ENCODE measurements around the gene KLC4. TPM values are rescaled to one million over a fixed set of nuclear protein-coding genes. Genes with fewer than 3 reads are reported as not detected.

The KLC4 gene
- total and polyA plus RNA-seq, 3 donors from 2014 or later, result 41.1 to 63.1 (median 49.4) TPM

GRCh38 chr6:43120944-43121913, 61.8 kb downstream of the KLC4 start:
- TF ChIP-seq CTCF (IDR thresholded peaks at IDR 0.05) (no peak), POLR2A (IDR thresholded peaks at IDR 0.05) (no peak)
- Histone ChIP-seq H3K4me1 (peaks cover 32% of the 10 kb centered on the region), H3K36me3 (ENCODE audit: low read depth, missing control alignments) (no peaks in the 10 kb centered on the region), H3K4me3 (no peak overlapping the region), H3K27ac (peak overlapping the region; percentile 60 to 73), H3K9me3 (no peaks in the 10 kb centered on the region), H3K27me3 (no peaks in the 10 kb centered on the region)
- 36 to 57% methylated on average over 9 of the region's 9 CpGs for WGBS, 2 donors
- intact Hi-C loops (cut with DNase I; ENCODE audit: low total_unique reads), result no loop called here
- DNase-seq, result peak; percentile 68

- DNase-seq, result no peak
- H3K4me1 ChIP-seq, result peaks cover 32% of the 10 kb centered on the region
- H3K4me3 ChIP-seq, result no peak overlapping the region
- H3K9me3 ChIP-seq, result no peaks in the 10 kb centered on the region
- H3K27ac ChIP-seq, result no peak overlapping the region
- intact Hi-C loops (cut with DNase I; ENCODE audit: low total_unique reads), result no loop called here
- no peaks in the 10 kb centered on the region for H3K27me3 ChIP-seq
- 51 to 100% methylated on average over 1 to 2 of the region's 2 CpGs for WGBS, 2 donors
- no peaks in the 10 kb centered on the region for H3K36me3 ChIP-seq (ENCODE audit: low read depth, missing control alignments)
- TF ChIP-seq CTCF (IDR thresholded peaks at IDR 0.05), result no peak
- TF ChIP-seq POLR2A (IDR thresholded peaks at IDR 0.05), result no peak
Observed at GRCh38 chr6:43122146-43122545, 62.7 kb downstream of the KLC4 start.

GRCh38 chr6:43123461-43124314, 64.3 kb downstream of the KLC4 start:
- DNase-seq, result no peak

GRCh38 chr6:43124481-43124880, 65.0 kb downstream of the KLC4 start:
- Histone ChIP-seq H3K4me3 (no peak overlapping the region), H3K36me3 (ENCODE audit: low read depth, missing control alignments) (no peaks in the 10 kb centered on the region), H3K4me1 (peaks cover 47% of the 10 kb centered on the region), H3K27me3 (no peaks in the 10 kb centered on the region), H3K9me3 (no peaks in the 10 kb centered on the region), H3K27ac (peak overlapping the region in 1 of 2 donors; percentile 24)
- WGBS, 2 donors, result 79 to 88% methylated on average over 4 to 6 of the region's 6 CpGs
- intact Hi-C loops (cut with DNase I; ENCODE audit: low total_unique reads), result no loop called here
- TF ChIP-seq POLR2A (IDR thresholded peaks at IDR 0.05) (no peak), CTCF (IDR thresholded peaks at IDR 0.05) (no peak)
- no peak for DNase-seq

More at GRCh38 chr6:43123461-43124314, 64.3 kb downstream of the KLC4 start:
- Histone ChIP-seq H3K4me1 (peaks cover 41% of the 10 kb centered on the region), H3K9me3 (no peaks in the 10 kb centered on the region), H3K27ac (no peak overlapping the region), H3K4me3 (no peak overlapping the region), H3K36me3 (ENCODE audit: low read depth, missing control alignments) (no peaks in the 10 kb centered on the region), H3K27me3 (no peaks in the 10 kb centered on the region)
- no peak for TF ChIP-seq CTCF (IDR thresholded peaks at IDR 0.05)
- no peak for TF ChIP-seq POLR2A (IDR thresholded peaks at IDR 0.05)
- intact Hi-C loops (cut with DNase I; ENCODE audit: low total_unique reads), result no loop called here
- WGBS, 2 donors, result 69 to 70% methylated on average over 16 to 25 of the region's 25 CpGs

Other genes with a start within 250 kb of the KLC4 start
- 10 to 100 TPM; 62.6 to 66.8 TPM for gene RPL7L1, start 180.0 kb upstream of the KLC4 start, total RNA-seq
- 51.4 TPM for gene RPL7L1, start 180.0 kb upstream of the KLC4 start, polyA plus RNA-seq (ENCODE audit: insufficient read depth, low read depth, low replicate concordance)
- under 1 TPM in 1 of 2 donors, not detected in 1; 0.56 TPM for gene PTCRA, start 143.6 kb upstream of the KLC4 start, total RNA-seq
- not detected for gene PTCRA, start 143.6 kb upstream of the KLC4 start, polyA plus RNA-seq (ENCODE audit: insufficient read depth, low read depth, low replicate concordance)
- 10 to 100 TPM; 40.4 to 46.7 TPM for gene CNPY3, start 130.2 kb upstream of the KLC4 start, total RNA-seq
- 74.8 TPM for gene CNPY3, start 130.2 kb upstream of the KLC4 start, polyA plus RNA-seq (ENCODE audit: insufficient read depth, low read depth, low replicate concordance)
- gene GNMT, start 98.9 kb upstream of the KLC4 start, total RNA-seq, result 1 to 10 TPM in 1 of 2 donors, under 1 TPM in 1; 0.31 to 1.7 TPM
- gene GNMT, start 98.9 kb upstream of the KLC4 start, polyA plus RNA-seq (ENCODE audit: insufficient read depth, low read depth, low replicate concordance), result 0.83 TPM
- 10 to 100 TPM; 22.5 to 50.4 TPM for gene PEX6, start 80.5 kb upstream of the KLC4 start, total RNA-seq
- gene PEX6, start 80.5 kb upstream of the KLC4 start, polyA plus RNA-seq (ENCODE audit: insufficient read depth, low read depth, low replicate concordance), result 15.3 TPM
- 10 to 100 TPM; 73.4 to 74.5 TPM for gene PPP2R5D, start 75.1 kb upstream of the KLC4 start, total RNA-seq
- 82.5 TPM for gene PPP2R5D, start 75.1 kb upstream of the KLC4 start, polyA plus RNA-seq (ENCODE audit: insufficient read depth, low read depth, low replicate concordance)
- gene MEA1, start 45.7 kb upstream of the KLC4 start, total RNA-seq, result 100 to 1,000 TPM; 132 to 175 TPM
- 522 TPM for gene MEA1, start 45.7 kb upstream of the KLC4 start, polyA plus RNA-seq (ENCODE audit: insufficient read depth, low read depth, low replicate concordance)
- 100 to 1,000 TPM; 207 to 210 TPM for gene KLHDC3, start 45.4 kb upstream of the KLC4 start, total RNA-seq
- 422 TPM for gene KLHDC3, start 45.4 kb upstream of the KLC4 start, polyA plus RNA-seq (ENCODE audit: insufficient read depth, low read depth, low replicate concordance)
- gene RRP36, start 38.0 kb upstream of the KLC4 start, total RNA-seq, result 10 to 100 TPM; 34.2 to 49.5 TPM
- 39.9 TPM for gene RRP36, start 38.0 kb upstream of the KLC4 start, polyA plus RNA-seq (ENCODE audit: insufficient read depth, low read depth, low replicate concordance)
- 10 to 100 TPM; 23.9 to 31.5 TPM for gene CUL7, start 5.8 kb upstream of the KLC4 start, total RNA-seq
- 16.6 TPM for gene CUL7, start 5.8 kb upstream of the KLC4 start, polyA plus RNA-seq (ENCODE audit: insufficient read depth, low read depth, low replicate concordance)
- gene MRPL2, start 197 bp upstream of the KLC4 start, total RNA-seq, result 10 to 100 TPM; 37.2 to 54.8 TPM
- gene MRPL2, start 197 bp upstream of the KLC4 start, polyA plus RNA-seq (ENCODE audit: insufficient read depth, low read depth, low replicate concordance), result 72.8 TPM
- gene PTK7, start 16.7 kb downstream of the KLC4 start, total RNA-seq, result 10 to 100 TPM; 58.8 to 68.7 TPM
- 60.8 TPM for gene PTK7, start 16.7 kb downstream of the KLC4 start, polyA plus RNA-seq (ENCODE audit: insufficient read depth, low read depth, low replicate concordance)
- gene SRF, start 111.6 kb downstream of the KLC4 start, total RNA-seq, result 10 to 100 TPM; 36.5 to 39.2 TPM
- 28.4 TPM for gene SRF, start 111.6 kb downstream of the KLC4 start, polyA plus RNA-seq (ENCODE audit: insufficient read depth, low read depth, low replicate concordance)
- gene CUL9, start 122.6 kb downstream of the KLC4 start, total RNA-seq, result 100 to 1,000 TPM in 1 of 2 donors, 10 to 100 TPM in 1; 90.6 to 110 TPM
- 101 TPM for gene CUL9, start 122.6 kb downstream of the KLC4 start, polyA plus RNA-seq (ENCODE audit: insufficient read depth, low read depth, low replicate concordance)
- gene DNPH1, start 169.8 kb downstream of the KLC4 start, total RNA-seq, result 10 to 100 TPM; 21.8 TPM
- 19.3 TPM for gene DNPH1, start 169.8 kb downstream of the KLC4 start, polyA plus RNA-seq (ENCODE audit: insufficient read depth, low read depth, low replicate concordance)
- gene TTBK1, start 183.8 kb downstream of the KLC4 start, total RNA-seq, result 1 to 10 TPM; 2.2 to 2.6 TPM
- gene TTBK1, start 183.8 kb downstream of the KLC4 start, polyA plus RNA-seq (ENCODE audit: insufficient read depth, low read depth, low replicate concordance), result 2.3 TPM
- gene SLC22A7, start 238.6 kb downstream of the KLC4 start, total RNA-seq, result not detected
- not detected for gene SLC22A7, start 238.6 kb downstream of the KLC4 start, polyA plus RNA-seq (ENCODE audit: insufficient read depth, low read depth, low replicate concordance)
- gene CRIP3, start 249.2 kb downstream of the KLC4 start, total RNA-seq, result 10 to 100 TPM; 13.4 to 33.4 TPM
- gene CRIP3, start 249.2 kb downstream of the KLC4 start, polyA plus RNA-seq (ENCODE audit: insufficient read depth, low read depth, low replicate concordance), result 34.3 TPM